H1 (cell line): ENCODE results near the gene GPR39. TPM values are rescaled to one million over a fixed set of nuclear protein-coding genes. Genes with fewer than 3 reads are reported as not detected.

ENCODE experiments used
- CTCF ChIA-PET: fragments of 300-600 bp; sonication (Branson Sonifier 250); formaldehyde crosslinking; loops from one replicate; lab custom pipeline; 2021; ENCODE audit not compliant: partially characterized antibody; lab: Charles Lee
- POLR2A ChIA-PET: fragments of 300-600 bp; sonication (Branson Sonifier 250); formaldehyde crosslinking; loops from one replicate; lab custom pipeline; 2021; ENCODE audit warnings: inconsistent platforms; ENCODE audit not compliant: partially characterized antibody; lab: Charles Lee
- DNase-seq, 2 experiments: peaks; one replicate each; pipeline versions ENCODE4 v3.0.0 to v3.0.0-alpha.2; 2010 to 2022; ENCODE audit warnings: low spot score in 2 of 2, low read depth in 1 of 2, mixed read lengths in 1 of 2
- FAIRE-seq: peaks from 2 replicates; lab custom pipeline; 2011; peaks lifted over from hg19 to GRCh38; lab: Jason Lieb, UNC
- H2AFZ ChIP-seq: 2 replicates; pipeline ENCODE4 v1.8.1; 2012; ENCODE audit warnings: low read length, inconsistent platforms
- H2AK5ac ChIP-seq: 2 replicates; pipeline ENCODE4 v1.6.1; 2013; ENCODE audit warnings: low read depth, low read length
- H2BK120ac ChIP-seq: replicated peaks from 2 replicates; pipeline ENCODE3; 2013; ENCODE audit warnings: low read depth, low read length, inconsistent platforms
- H2BK12ac ChIP-seq: 2 replicates; pipeline ENCODE4 v1.6.1; 2013; ENCODE audit warnings: low read depth, low read length
- H2BK15ac ChIP-seq: 2 replicates; pipeline ENCODE4 v1.6.1; 2013; ENCODE audit warnings: low read length
- H2BK20ac ChIP-seq: 2 replicates; pipeline ENCODE4 v1.6.1; 2013; ENCODE audit warnings: low read length
- H2BK5ac ChIP-seq: 2 replicates; pipeline ENCODE4 v1.6.1; 2013; ENCODE audit warnings: low read depth, low read length
- H3K14ac ChIP-seq: 2 replicates; pipeline ENCODE4 v1.6.1; 2013; ENCODE audit warnings: inconsistent platforms; ENCODE audit not compliant: insufficient read length
- H3K18ac ChIP-seq: 2 replicates; pipeline ENCODE4 v1.6.1; 2013; ENCODE audit warnings: low read length; ENCODE audit errors: extremely low read depth
- H3K23ac ChIP-seq: 2 replicates; pipeline ENCODE4 v1.6.1; 2013; ENCODE audit warnings: inconsistent platforms; ENCODE audit not compliant: insufficient read length
- H3K23me2 ChIP-seq: 2 replicates; pipeline ENCODE4 v1.6.1; 2013; ENCODE audit warnings: low read depth, low read length
- H3K27ac ChIP-seq: 2 replicates; pipeline ENCODE4 v1.6.1; 2011; ENCODE audit warnings: low read depth, low read length, inconsistent platforms
- H3K27me3 ChIP-seq, 4 experiments: replicated peaks in 1 of 4; 1 replicate in 1 of 4; 2 replicates in 3 of 4; pipeline versions ENCODE4 v1.6.1 to v1.8.1; 2011 to 2013; ENCODE audit warnings: low read length in 3 of 4, mild to moderate bottlenecking in 3 of 4, inconsistent platforms in 2 of 4, mixed read lengths in 2 of 4, moderate library complexity in 1 of 4; ENCODE audit not compliant: control insufficient read depth in 3 of 4, insufficient read depth in 3 of 4; ENCODE audit errors: extremely low read depth in 1 of 4
- H3K36me3 ChIP-seq, 4 experiments: 2 replicates each; pipeline versions ENCODE4 v1.6.1 to v1.8.1; 2011 to 2013; ENCODE audit warnings: mild to moderate bottlenecking in 4 of 4, low read length in 3 of 4, moderate library complexity in 2 of 4, control low read depth in 1 of 4, inconsistent platforms in 1 of 4; ENCODE audit not compliant: insufficient read depth in 4 of 4, control insufficient read depth in 2 of 4
- H3K4ac ChIP-seq: replicated peaks from 2 replicates; pipeline ENCODE3; 2013; ENCODE audit warnings: low read length, low read depth, mixed read lengths, inconsistent platforms; ENCODE audit not compliant: insufficient read length
- H3K4me1 ChIP-seq, 4 experiments: replicated peaks in 1 of 4; 1 replicate in 1 of 4; 2 replicates in 3 of 4; pipeline versions ENCODE4 v1.6.1 to v1.8.1; 2011 to 2013; ENCODE audit warnings: low read length in 3 of 4, inconsistent platforms in 2 of 4, mixed read lengths in 1 of 4; ENCODE audit not compliant: insufficient read depth in 4 of 4, control insufficient read depth in 3 of 4
- H3K4me2 ChIP-seq, 2 experiments: 2 replicates each; pipeline versions ENCODE4 v1.6.1 to v1.8.1; 2011 to 2013; ENCODE audit warnings: low read depth in 2 of 2, low read length in 2 of 2, control low read depth in 1 of 2, inconsistent platforms in 1 of 2, mild to moderate bottlenecking in 1 of 2; ENCODE audit not compliant: insufficient read depth in 1 of 2
- H3K4me3 ChIP-seq, 4 experiments: fragments of 200-600, 300-600 bp in 1 of 4; sonication (generic), shearing (Covaris generic), sonication (Bioruptor Twin) in 1 of 4; 2 replicates each; pipeline versions ENCODE4 v1.5.1 to v1.8.1; 2011 to 2016; ENCODE audit warnings: low read length in 4 of 4, low read depth in 3 of 4, control low read depth in 2 of 4, inconsistent platforms in 2 of 4, mild to moderate bottlenecking in 2 of 4, mixed read lengths in 1 of 4, moderate library complexity in 1 of 4; ENCODE audit not compliant: insufficient read depth in 2 of 4; ENCODE audit errors: extremely low read depth in 1 of 4
- H3K56ac ChIP-seq: replicated peaks from 2 replicates; pipeline ENCODE3; 2013; ENCODE audit warnings: low read depth, mild to moderate bottlenecking, mixed read lengths, low read length, inconsistent platforms; ENCODE audit not compliant: insufficient read length
- H3K79me1 ChIP-seq: 2 replicates; pipeline ENCODE4 v1.6.1; 2013; ENCODE audit warnings: low read depth, low read length, control low read depth
- H3K79me2 ChIP-seq, 2 experiments: 2 replicates each; pipeline versions ENCODE4 v1.6.1 to v1.8.1; 2012 to 2013; ENCODE audit warnings: low read length in 2 of 2, mild to moderate bottlenecking in 2 of 2, inconsistent platforms in 1 of 2; ENCODE audit not compliant: insufficient read depth in 2 of 2, control insufficient read depth in 1 of 2
- H3K9ac ChIP-seq, 4 experiments: replicated peaks in 1 of 4; 1 replicate in 1 of 4; 2 replicates in 3 of 4; pipeline versions ENCODE4 v1.6.1 to v1.8.1; 2011 to 2013; ENCODE audit warnings: low read depth in 3 of 4, low read length in 3 of 4, control low read depth in 2 of 4, mild to moderate bottlenecking in 2 of 4, moderate library complexity in 2 of 4, inconsistent platforms in 1 of 4; ENCODE audit errors: extremely low read depth in 1 of 4
- H3K9me3 ChIP-seq, 2 experiments: 2 replicates each; pipeline versions ENCODE4 v1.6.1 to v1.8.1; 2012 to 2013; ENCODE audit warnings: mild to moderate bottlenecking in 2 of 2, moderate library complexity in 2 of 2, control low read depth in 1 of 2, inconsistent platforms in 1 of 2, low read depth in 1 of 2, low read length in 1 of 2, mixed read lengths in 1 of 2; ENCODE audit not compliant: insufficient read depth in 2 of 2
- H4K20me1 ChIP-seq, 2 experiments: replicated peaks in 1 of 2; 2 replicates each; pipeline versions ENCODE3 to v1.8.1; 2011 to 2013; ENCODE audit warnings: inconsistent platforms in 2 of 2, low read length in 2 of 2, mild to moderate bottlenecking in 1 of 2; ENCODE audit not compliant: insufficient read depth in 2 of 2, control insufficient read depth in 1 of 2
- H4K5ac ChIP-seq: 2 replicates; pipeline ENCODE4 v1.6.1; 2013; ENCODE audit warnings: low read length, low read depth, mixed read lengths, inconsistent platforms; ENCODE audit not compliant: insufficient read length
- H4K8ac ChIP-seq: 2 replicates; pipeline ENCODE4 v1.8.0; 2013; ENCODE audit warnings: mild to moderate bottlenecking, moderate library complexity, low read length, inconsistent platforms; ENCODE audit not compliant: insufficient read depth; ENCODE audit errors: extremely low read depth
- H4K91ac ChIP-seq: replicated peaks from 2 replicates; pipeline ENCODE3; 2013; ENCODE audit warnings: low read length, mixed read lengths, inconsistent platforms; ENCODE audit not compliant: insufficient read length
- BACH1 ChIP-seq: IDR thresholded peaks from 2 replicates; pipeline ENCODE4 v1.6.1; 2012; ENCODE audit warnings: low read length, improper control_type of control experiment
- CBX8 ChIP-seq: fragments of 300-800, 300-1000 bp; sonication (generic); IDR thresholded peaks from 2 replicates; pipeline ENCODE4 v1.7.1; 2016; ENCODE audit warnings: low read depth, low read length, borderline replicate concordance
- CHD1 ChIP-seq: IDR thresholded peaks from 2 replicates; pipeline ENCODE4 v1.6.1; 2012; ENCODE audit warnings: low read depth, low read length, improper control_type of control experiment
- CREB1 ChIP-seq: IDR thresholded peaks from 2 replicates; pipeline ENCODE4 v1.6.1; 2012; ENCODE audit warnings: inconsistent platforms
- CTBP2 ChIP-seq: IDR thresholded peaks from 2 replicates; pipeline ENCODE4 v1.7.0; 2011; ENCODE audit warnings: borderline replicate concordance, mild to moderate bottlenecking, moderate library complexity, mixed read lengths, low read length; ENCODE audit not compliant: insufficient read depth, insufficient read length
- EZH2 ChIP-seq: fragments of 200-600 bp; sonication (generic); IDR thresholded peaks from 2 replicates; pipeline ENCODE4 v1.7.1; 2012; ENCODE audit warnings: low read depth, mild to moderate bottlenecking, moderate library complexity, low read length, inconsistent platforms; ENCODE audit not compliant: severe bottlenecking
- HDAC2 ChIP-seq, 2 experiments: fragments of 300-600 bp in 1 of 2; sonication (generic) in 1 of 2; IDR thresholded peaks; 2 replicates each; pipeline ENCODE4 v1.6.1; 2011 to 2012; ENCODE audit warnings: low read depth in 2 of 2, low read length in 2 of 2, mild to moderate bottlenecking in 2 of 2, moderate library complexity in 2 of 2, borderline replicate concordance in 1 of 2, inconsistent platforms in 1 of 2
- MAFK ChIP-seq: IDR thresholded peaks from 2 replicates; pipeline ENCODE4 v1.6.1; 2012; ENCODE audit warnings: low read depth, mild to moderate bottlenecking, improper control_type of control experiment, low read length
- PHF8 ChIP-seq: fragments of 200-600 bp; sonication (generic); conservative IDR thresholded peaks from 2 replicates; pipeline ENCODE4 v1.7.1; 2012; ENCODE audit warnings: low read depth, mild to moderate bottlenecking, inconsistent platforms, low read length, moderate library complexity
- POLR2AphosphoS5 ChIP-seq: IDR thresholded peaks from 2 replicates; pipeline ENCODE4 v1.6.1; 2011; ENCODE audit warnings: low read depth, low read length
- RXRA ChIP-seq: IDR thresholded peaks from 2 replicates; pipeline ENCODE4 v1.6.1; 2011; ENCODE audit warnings: low read depth, mild to moderate bottlenecking, low read length, moderate library complexity; ENCODE audit not compliant: insufficient read depth
- SIRT6 ChIP-seq: IDR thresholded peaks from one replicate; pipeline ENCODE4 v1.7.1; 2012; ENCODE audit warnings: low read length, inconsistent platforms
- YY1 ChIP-seq: IDR thresholded peaks from 2 replicates; pipeline ENCODE4 v1.6.1; 2011; ENCODE audit warnings: low read depth, mild to moderate bottlenecking, low read length
- WGBS, 2 experiments: shearing (Covaris generic) in 1 of 2; methylation state at CpG; one replicate each; pipeline versions ENCODE4 v1.1.6 to v1.1.7; 2013 to 2015; ENCODE audit warnings: low lambda C conversion rate in 2 of 2, mixed read lengths in 2 of 2, inconsistent platforms in 1 of 2, low coverage in 1 of 2, missing lambda C conversion rate in 1 of 2; ENCODE audit not compliant: insufficient replicate concordance in 2 of 2, insufficient coverage in 1 of 2, insufficient read length in 1 of 2; ENCODE audit errors: extremely low coverage in 1 of 2, missing lambda C conversion rate in 1 of 2; 5-methylcytosine and 5-hydroxymethylcytosine counted together
- polyA plus RNA-seq, 7 experiments: library from polyadenylated mRNA; depleted of rRNA in 3 of 7; stranded (reverse) in 5 of 7; unstranded in 2 of 7; fragments of >200 nt in 5 of 7; fragments of 200-250 nt in 2 of 7; gene quantifications; 1 replicate in 5 of 7; 2 replicates in 1 of 7; 4 replicates in 1 of 7; pipeline versions ENCODE4 v1.2.1 to v1.2.3, GENCODE V29; 2011 to 2013; ENCODE audit warnings: missing spikeins in 2 of 7, mixed read lengths in 2 of 7
- total RNA-seq: library from RNA; stranded (reverse); fragmentation: NEBNext Ultra II Directional; extraction: Animal tissue kit (Norgen Biotek cat#: 25700); gene quantifications from 2 replicates; pipeline ENCODE4 v1.2.1, GENCODE V29; 2021
- TF ChIP-seq, protein P1 (sequence below): IDR thresholded peaks from 2 replicates; pipeline ENCODE4 v1.6.1; 2011; ENCODE audit warnings: low read length, improper control_type of control experiment

Gene GPR39
- total and polyA plus RNA-seq, 2 of the 8 experiments (the other 6 are each of a cell fraction or from before 2014, with no cell fraction given), result 0.63 to 2.7 TPM

DNA sequence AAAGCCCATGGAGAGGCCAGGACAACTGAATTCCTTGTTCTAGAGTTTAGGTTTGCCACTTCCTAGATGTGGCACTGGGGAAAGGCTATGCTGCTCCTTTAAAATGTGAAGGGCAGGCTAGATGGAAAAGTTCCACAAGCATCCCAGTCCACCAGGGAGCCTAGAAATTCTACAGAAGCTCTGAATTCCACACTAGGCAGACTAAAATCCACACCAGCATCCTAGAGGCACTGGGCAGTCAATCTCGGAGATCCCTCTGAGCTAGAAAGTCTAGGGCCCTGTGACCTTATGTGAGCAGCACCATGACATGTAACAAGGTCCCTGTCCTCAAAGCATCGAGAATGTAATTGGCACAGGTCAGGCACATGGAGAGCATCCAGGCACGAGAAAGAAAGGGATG, 181.9 kb downstream of the GPR39 start:
- no peaks in the 10 kb centered on the region for H3K36me3 ChIP-seq
- H3K56ac ChIP-seq, result no peak overlapping the region
- no peak overlapping the region for H4K91ac ChIP-seq
- H3K79me2 ChIP-seq, result no peaks in the 10 kb centered on the region
- H4K5ac ChIP-seq, result no peak overlapping the region
- no peak overlapping the region for H3K4ac ChIP-seq
- ChIA-PET POLR2A (no interaction called here), CTCF (interaction anchor here (1.2 to 1.4 kb wide), 2 partner anchors 60 to 250 kb away, joined by 3 read pairs; no protein-coding TSS in a partner anchor)
- no peak overlapping the region for H2BK15ac ChIP-seq
- H2AK5ac ChIP-seq, result no peak overlapping the region
- H3K27me3 ChIP-seq, result no peaks in the 10 kb centered on the region
- H2AFZ ChIP-seq, result no peak overlapping the region
- H2BK120ac ChIP-seq, result no peak overlapping the region
- H3K27ac ChIP-seq, result no peak overlapping the region
- H4K8ac ChIP-seq, result no peak overlapping the region
- H3K23ac ChIP-seq, result no peak overlapping the region
- no peak for FAIRE-seq
- H2BK12ac ChIP-seq, result no peak overlapping the region
- peaks cover 4% of the 10 kb centered on the region in 2 experiments; a peak in 2 of 4 replicates for H3K9me3 ChIP-seq
- no peak overlapping the region for H3K4me3 ChIP-seq
- no peak overlapping the region for H3K4me2 ChIP-seq
- H2BK20ac ChIP-seq, result no peak overlapping the region
- H4K20me1 ChIP-seq, result no peaks in the 10 kb centered on the region
- H2BK5ac ChIP-seq, result no peak overlapping the region
- no peak overlapping the region for H3K18ac ChIP-seq
- no peaks in the 10 kb centered on the region for H3K79me1 ChIP-seq
- no peak overlapping the region for H3K9ac ChIP-seq
- WGBS, 2 experiments, result 90% methylated on average over 3 of the region's 3 CpGs; no CpG with 5 or more reads in 1 of the 2 experiments
- H3K23me2 ChIP-seq, result no peaks in the 10 kb centered on the region
- no peak overlapping the region for H3K14ac ChIP-seq
- H3K4me1 ChIP-seq, result no peaks in the 10 kb centered on the region
- DNase-seq, result no peak
- no peak for TF ChIP-seq RXRA
- TF ChIP-seq BACH1, result no peak
- TF ChIP-seq SIRT6, result no peak
- no peak for TF ChIP-seq CBX8
- TF ChIP-seq EZH2, result no peak
- no peak for TF ChIP-seq CTBP2
- no peak for TF ChIP-seq HDAC2 (IDR thresholded peaks at IDR 0.05; ENCODE audit: borderline replicate concordance in 1 of 2, low read depth in 2 of 2, low read length in 2 of 2)
- TF ChIP-seq POLR2AphosphoS5, result no peak
- TF ChIP-seq CHD1, result no peak
- TF ChIP-seq CREB1, result no peak
- no peak for TF ChIP-seq MAFK
- TF ChIP-seq, protein P1, sequence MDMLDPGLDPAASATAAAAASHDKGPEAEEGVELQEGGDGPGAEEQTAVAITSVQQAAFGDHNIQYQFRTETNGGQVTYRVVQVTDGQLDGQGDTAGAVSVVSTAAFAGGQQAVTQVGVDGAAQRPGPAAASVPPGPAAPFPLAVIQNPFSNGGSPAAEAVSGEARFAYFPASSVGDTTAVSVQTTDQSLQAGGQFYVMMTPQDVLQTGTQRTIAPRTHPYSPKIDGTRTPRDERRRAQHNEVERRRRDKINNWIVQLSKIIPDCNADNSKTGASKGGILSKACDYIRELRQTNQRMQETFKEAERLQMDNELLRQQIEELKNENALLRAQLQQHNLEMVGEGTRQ, result no peak
- TF ChIP-seq PHF8, result no peak
- TF ChIP-seq YY1, result no peak
